ENCODE data around the gene ANKRD18A. TPM values are rescaled to one million over a fixed set of nuclear protein-coding genes. Genes with fewer than 3 reads are reported as not detected.

The ANKRD18A gene
- total and polyA plus RNA-seq, 2 of the 8 experiments (the other 6 are each of a cell fraction or from before 2014, with no cell fraction given): 0.68 to 4.0 TPM

DNA sequence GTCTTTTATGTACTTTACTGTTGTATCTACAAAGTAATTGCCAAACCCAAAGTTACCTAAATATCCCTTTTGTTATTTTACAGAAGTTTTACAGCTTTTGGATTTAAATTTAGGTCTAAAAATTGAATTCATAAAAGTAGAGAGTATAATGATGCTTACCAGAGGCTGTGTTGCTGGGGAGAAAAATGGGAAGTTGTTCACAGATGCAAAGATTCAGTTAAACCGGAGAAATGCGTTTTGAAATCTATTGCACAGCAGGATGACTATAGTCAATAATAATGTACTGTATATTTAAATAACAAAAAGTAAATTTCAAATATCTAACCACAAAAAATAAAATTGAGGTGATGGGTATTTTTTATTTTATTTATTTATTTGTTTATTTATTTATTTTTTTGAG is 2.6 kb upstream of the ANKRD18A start:
- CTCF ChIA-PET (ENCODE audit: partially characterized antibody): interaction anchor here (3.8 kb wide), 1 partner anchor 18 kb away, joined by 19 read pairs; no protein-coding TSS in a partner anchor
- peaks cover 13% of the 10 kb centered on the region; the same call in 1 of the 2 replicates for H3K23me2 ChIP-seq (ENCODE audit: low read depth, low read length)
- H3K79me1 ChIP-seq (ENCODE audit: low read depth, low read length): no peaks in the 10 kb centered on the region
- no peak for TF ChIP-seq POLR2A (IDR thresholded peaks at IDR 0.05; ENCODE audit: control extremely low read depth in 1 of 2, low read depth in 2 of 2, low read length in 2 of 2)
- no peak for TF ChIP-seq ASH2L (IDR thresholded peaks at IDR 0.05; ENCODE audit: low read length)

More for the DNA sequence above, 2.6 kb upstream of the ANKRD18A start:
- Histone ChIP-seq H3K56ac (replicated peaks; ENCODE audit: insufficient read length, low read depth, low read length) (no peak overlapping the region), H4K5ac (ENCODE audit: insufficient read length, low read depth, low read length) (no peak overlapping the region), H3K9me3 (ENCODE audit: insufficient read depth in 2 of 2, low read depth in 1 of 2, low read length in 1 of 2) (0 out of 4 replicates have a peak, but pooled peaks cover 3 to 5% of the 10 kb centered on the region in 2 experiments), H3K27me3 (replicated peaks in 1 of 4; ENCODE audit: control insufficient read depth in 3 of 4, extremely low read depth in 1 of 4, insufficient read depth in 3 of 4, low read length in 3 of 4) (peaks cover 4 to 32% (median 23%) of the 10 kb centered on the region in 4 experiments), H3K79me2 (ENCODE audit: control insufficient read depth in 1 of 2, insufficient read depth in 2 of 2, low read length in 2 of 2) (no peaks in the 10 kb centered on the region), H2BK15ac (ENCODE audit: low read length) (no peak overlapping the region), H2BK5ac (ENCODE audit: low read depth, low read length) (no peak overlapping the region), H3K14ac (ENCODE audit: insufficient read length) (no peak overlapping the region), H4K91ac (replicated peaks; ENCODE audit: insufficient read length, low read length) (no peak overlapping the region), H4K20me1 (replicated peaks in 1 of 2; ENCODE audit: control insufficient read depth in 1 of 2, insufficient read depth in 2 of 2, low read length in 2 of 2) (no peaks in the 10 kb centered on the region), H3K23ac (ENCODE audit: insufficient read length) (no peak overlapping the region), H2AFZ (ENCODE audit: low read length) (no peak overlapping the region), H4K8ac (ENCODE audit: extremely low read depth, insufficient read depth, low read length) (no peak overlapping the region), H3K4me2 (ENCODE audit: insufficient read depth in 1 of 2, low read depth in 2 of 2, low read length in 2 of 2) (peak overlapping the region; percentile 86 to 95; a peak in 2 of 4 replicates), H2BK20ac (ENCODE audit: low read length) (no peak overlapping the region), H2BK120ac (replicated peaks; ENCODE audit: low read depth, low read length) (no peak overlapping the region), H3K4me1 (replicated peaks in 1 of 4; ENCODE audit: control insufficient read depth in 3 of 4, insufficient read depth in 4 of 4, low read length in 3 of 4) (peaks cover 0 to 4% (median 1%) of the 10 kb centered on the region in 4 experiments; a peak in 3 of 7 replicates), H3K4ac (replicated peaks; ENCODE audit: insufficient read length, low read depth, low read length) (no peak overlapping the region), H3K36me3 (ENCODE audit: control insufficient read depth in 2 of 4, insufficient read depth in 4 of 4, low read length in 3 of 4) (peaks cover 0 to 3% (median 0%) of the 10 kb centered on the region in 4 experiments; a peak in 1 of 8 replicates), H3K4me3 (ENCODE audit: extremely low read depth in 1 of 4, insufficient read depth in 2 of 4, low read depth in 3 of 4, low read length in 4 of 4) (peak overlapping the region in 2 of 4 experiments; percentile 62 to 63; a peak in 3 of 8 replicates), H3K27ac (ENCODE audit: low read depth, low read length) (no peak overlapping the region), H3K9ac (replicated peaks in 1 of 4; ENCODE audit: extremely low read depth in 1 of 4, low read depth in 3 of 4, low read length in 3 of 4) (no peak overlapping the region), H2BK12ac (ENCODE audit: low read depth, low read length) (no peak overlapping the region), H3K18ac (ENCODE audit: extremely low read depth, low read length) (no peak overlapping the region), H2AK5ac (ENCODE audit: low read depth, low read length) (no peak overlapping the region)
- WGBS, 2 experiments (ENCODE audit: extremely low coverage in 1 of 2, insufficient coverage in 1 of 2, insufficient read length in 1 of 2, insufficient replicate concordance in 2 of 2, low coverage in 1 of 2, low lambda C conversion rate in 2 of 2, missing lambda C conversion rate in 1 of 2): 93% methylated on average over 2 of the region's 2 CpGs; no CpG with 5 or more reads in 1 of the 2 experiments
- POLR2A ChIA-PET (ENCODE audit: partially characterized antibody): no interaction called here
- no peak for DNase-seq (ENCODE audit: low read depth in 1 of 2, low spot score in 2 of 2)
- FAIRE-seq: no peak

Data from H1 (cell line).